Fibroblast of the conjunctiva (primary cell): ENCODE data around the gene TLE5.
"Not testable (repeated sequence)": the region's sequence is repeated elsewhere in the genome, so short reads cannot be mapped to it uniquely, and the experiment has no call there.

ENCODE experiments used
- DNase-seq: peaks from one replicate; pipeline ENCODE4 v3.0.0-alpha.2; 2010; ENCODE audit warnings: low read depth

The TLE5 gene

GRCh38 chr19:3045191-3045590 lies 17.1 kb downstream of the TLE5 start:
- no peak for DNase-seq

DNA sequence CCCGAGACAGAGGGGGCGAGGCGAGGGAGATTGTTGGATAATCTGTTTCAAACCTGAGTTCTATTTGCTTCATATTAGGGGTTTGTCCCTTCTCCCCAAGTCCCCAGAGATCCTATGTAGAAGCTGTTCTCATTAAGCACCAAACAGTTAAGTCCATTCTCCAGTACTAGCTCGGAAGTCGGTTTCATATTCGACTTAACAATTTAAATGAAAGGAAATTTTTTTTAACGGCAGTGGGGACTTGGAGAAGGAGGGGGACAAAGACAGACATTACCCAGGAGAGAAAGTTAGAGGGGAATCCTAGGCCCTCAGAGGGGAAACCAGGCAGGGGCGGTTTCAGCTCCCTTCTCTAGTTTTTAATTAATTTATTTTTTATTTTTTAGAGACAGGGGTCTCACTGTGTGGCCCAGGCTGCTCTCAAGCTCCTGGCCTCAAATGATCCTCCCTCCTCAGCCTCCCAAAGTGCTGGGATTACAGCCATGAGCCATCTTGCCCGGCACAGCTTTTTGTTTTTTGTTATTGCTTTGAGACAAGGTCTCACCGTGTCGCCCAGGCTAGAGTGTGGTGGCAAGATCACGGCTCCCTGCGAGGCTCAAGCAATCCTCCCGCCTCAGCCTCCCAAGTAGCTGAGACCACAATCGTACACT lies 19.6 kb downstream of the TLE5 start:
- DNase-seq: no peak

DNA sequence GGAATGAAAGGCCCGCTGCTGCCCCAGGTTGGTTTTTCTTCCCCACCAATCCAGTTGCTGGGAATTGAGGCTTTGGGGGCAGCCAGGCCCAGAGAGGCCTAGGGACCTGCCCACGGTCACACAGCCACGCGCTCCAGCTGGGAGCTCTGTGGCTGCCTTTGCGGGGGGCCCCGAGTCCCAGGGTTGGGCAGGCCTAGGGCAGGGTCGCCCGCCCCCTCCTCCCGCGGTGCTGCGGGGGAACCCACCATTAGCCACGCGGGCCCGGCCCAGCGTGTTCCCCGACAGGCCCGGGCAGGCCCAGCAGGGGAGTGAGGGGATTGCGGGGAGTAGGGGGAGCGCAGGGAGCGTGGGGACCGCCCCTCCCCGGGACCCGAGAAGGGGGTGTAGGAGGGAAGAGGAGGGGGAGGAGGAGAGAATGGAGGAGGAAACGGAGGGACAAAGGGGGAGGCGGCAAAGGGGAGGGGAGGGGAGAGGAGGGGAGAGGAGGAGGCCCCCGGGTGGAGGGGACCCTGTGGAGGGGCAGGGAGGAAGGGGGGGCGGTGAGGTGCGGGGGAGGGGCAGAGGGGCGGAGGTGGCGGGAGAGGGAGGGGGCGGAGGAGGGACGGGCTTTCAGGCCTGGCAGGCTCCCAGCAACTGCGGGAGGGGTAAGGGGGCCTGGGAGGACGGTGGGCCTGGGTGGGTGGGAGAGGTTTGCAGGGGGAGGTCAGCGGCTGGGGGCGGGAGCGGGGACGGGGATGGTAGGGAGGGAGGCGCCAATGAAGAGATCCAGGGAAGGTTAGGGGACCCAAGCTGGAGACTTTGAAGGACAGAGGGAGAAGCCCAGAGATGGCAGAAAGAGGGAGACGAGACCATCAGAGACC lies 20.3 kb downstream of the TLE5 start:
- no peak for DNase-seq

DNA sequence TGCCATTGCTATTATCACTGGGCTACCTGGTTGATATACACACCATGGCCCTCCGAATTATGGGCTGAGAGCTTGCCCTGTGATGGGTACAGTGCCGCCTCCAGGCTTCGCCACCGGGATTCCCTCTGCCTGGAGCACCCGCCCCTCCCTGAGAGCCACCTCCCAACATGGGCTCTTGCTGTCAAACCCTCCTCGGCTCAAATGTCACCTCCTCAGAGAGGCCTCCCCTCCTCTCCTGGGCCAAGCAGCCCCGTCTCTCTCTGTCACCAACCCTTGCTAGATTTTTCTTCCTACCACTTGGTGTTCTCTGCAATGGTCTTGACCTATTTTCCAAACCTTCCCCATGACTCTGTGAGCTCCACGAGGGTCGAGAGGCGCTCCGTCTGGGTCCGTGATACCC lies 21.0 kb downstream of the TLE5 start:
- DNase-seq: no peak

GRCh38 chr19:3039641-3040077 lies 22.6 kb downstream of the TLE5 start:
- no peak for DNase-seq

DNA sequence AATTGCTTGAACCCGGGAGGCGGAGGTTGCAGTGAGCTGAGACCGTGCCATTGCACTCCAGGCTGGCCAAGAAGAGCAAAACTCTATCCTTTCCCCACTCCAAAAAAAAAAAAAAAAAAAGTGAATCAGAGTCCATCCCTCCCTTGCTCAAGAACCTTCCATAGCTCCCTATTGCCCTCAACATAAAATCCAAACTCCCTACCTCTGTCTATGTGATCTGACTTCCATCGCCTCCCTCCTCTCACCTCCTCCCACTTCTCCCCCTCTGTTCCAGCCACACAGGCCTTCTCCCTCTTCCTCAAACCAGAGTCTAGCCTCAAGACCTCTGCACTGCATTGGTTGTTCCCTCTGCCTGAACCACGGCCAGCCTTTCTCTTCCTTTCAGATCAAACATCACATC lies 23.2 kb downstream of the TLE5 start:
- no peak for DNase-seq

DNA sequence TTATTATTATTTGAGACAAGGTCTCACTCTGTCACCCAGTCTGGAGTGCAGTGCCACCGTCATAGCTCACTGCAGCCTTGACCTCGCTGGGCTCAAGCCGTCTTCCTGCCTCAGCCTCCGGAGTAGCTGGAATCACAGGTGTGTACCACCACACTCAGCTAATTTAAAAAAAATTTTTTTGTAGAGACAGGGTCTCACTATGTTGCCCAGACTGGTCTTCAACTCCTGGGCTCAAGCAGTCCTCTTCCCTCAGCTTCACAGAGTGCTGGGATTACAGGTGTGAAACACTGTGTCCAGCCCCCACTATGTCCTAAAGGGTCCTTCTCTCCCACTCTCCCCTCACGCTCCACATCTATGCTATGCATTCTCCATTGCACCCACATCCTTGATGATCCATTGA lies 24.1 kb downstream of the TLE5 start:
- no peak for DNase-seq

DNA sequence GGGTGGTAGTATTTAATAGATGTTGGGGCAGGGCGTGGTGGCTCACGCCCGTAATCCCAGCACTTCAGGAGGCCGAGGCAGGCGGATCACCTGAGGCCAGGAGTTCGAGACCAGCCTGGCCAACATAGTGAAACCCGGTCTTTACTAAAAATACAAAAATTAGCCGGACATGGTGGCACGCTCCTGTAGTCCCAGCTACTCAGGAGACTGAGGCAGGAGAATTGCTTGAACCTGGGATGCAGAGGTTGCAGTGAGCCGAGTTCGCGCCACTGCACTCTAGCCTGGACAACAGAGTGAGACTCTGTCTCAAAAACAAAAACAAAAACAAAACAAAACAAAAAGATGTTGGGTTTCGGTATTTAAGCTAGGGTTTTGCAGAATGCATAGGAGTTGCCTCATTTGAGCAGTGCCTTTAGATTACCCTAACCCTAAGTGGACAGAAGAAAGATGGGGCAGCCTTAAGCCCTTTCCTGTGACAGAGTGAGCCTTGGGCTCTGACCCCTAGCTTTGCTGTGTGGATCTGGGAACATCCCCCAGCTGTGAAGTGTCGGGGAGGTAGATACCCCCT lies 25.2 kb downstream of the TLE5 start:
- DNase-seq: not testable (repeated sequence)

DNA sequence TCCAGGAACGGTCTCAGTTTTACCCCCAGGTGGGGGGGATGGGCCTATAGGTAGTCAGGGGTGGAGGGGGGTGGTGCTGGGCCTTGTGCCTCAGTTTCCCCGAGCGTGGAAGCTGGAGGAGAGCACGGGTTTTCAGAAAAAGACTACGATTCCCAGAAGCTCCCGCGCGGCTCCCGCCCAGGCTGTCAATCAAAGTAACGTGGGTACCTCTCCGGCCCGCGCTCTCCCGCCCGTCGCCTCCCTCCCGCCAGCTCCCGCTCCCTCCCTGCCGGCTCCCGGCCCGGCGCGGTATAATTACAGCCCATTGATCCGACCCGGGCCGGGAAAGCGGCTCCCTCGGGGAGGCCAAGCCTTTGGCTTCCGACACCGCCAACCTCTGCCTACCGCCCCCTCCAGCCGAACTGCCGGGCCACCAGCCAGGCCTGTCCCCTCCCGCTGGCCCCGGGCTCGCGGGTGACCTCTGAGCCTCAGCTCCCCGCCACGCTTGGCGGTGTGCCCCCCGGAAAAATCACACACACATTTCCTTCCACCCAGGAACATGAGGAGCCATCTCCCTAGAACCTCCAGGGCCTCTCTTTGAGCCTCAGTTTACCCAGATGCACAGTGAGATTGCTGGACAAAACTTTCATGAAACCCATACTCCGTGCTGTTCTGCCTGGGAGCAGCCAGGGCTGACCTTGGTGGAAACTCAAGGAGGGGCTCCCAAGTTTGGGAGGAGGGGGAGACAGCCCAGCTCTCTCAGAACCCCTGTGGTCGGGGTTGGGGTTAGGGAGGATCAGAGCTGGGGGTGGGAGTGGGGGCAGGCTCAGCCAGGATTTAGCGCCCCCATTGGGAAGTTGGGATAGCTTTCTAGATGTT lies 25.9 kb downstream of the TLE5 start:
- DNase-seq: peak; percentile 85

DNA sequence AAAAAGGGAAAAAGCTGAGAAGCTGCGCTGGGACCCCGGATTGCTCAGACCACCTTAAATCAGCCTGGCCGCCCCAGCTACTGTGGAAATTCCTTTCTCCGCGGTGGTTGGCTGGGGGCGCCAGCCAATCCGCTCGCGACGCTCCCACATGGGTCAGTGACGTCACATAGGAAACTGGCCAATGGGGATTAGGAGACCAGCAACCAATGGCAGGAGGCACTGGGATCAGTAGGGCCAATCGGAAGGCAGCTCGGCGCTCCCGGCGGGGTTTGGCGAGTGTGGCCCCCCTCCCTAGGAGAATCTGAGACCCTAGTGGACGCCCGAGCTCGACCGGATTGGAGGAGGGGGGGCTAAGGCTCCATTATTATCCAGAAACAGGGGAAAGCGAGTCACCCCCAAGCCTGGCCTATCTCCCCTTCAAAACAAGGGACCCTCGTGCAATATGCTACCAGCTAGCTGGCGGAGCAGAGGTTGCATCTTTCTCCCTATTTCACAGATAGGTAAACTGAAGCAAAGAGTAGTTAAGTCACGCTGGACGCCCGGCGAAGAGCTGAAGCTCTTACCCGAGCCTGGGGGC lies 26.7 kb downstream of the TLE5 start:
- peak; percentile 99 for DNase-seq

DNA sequence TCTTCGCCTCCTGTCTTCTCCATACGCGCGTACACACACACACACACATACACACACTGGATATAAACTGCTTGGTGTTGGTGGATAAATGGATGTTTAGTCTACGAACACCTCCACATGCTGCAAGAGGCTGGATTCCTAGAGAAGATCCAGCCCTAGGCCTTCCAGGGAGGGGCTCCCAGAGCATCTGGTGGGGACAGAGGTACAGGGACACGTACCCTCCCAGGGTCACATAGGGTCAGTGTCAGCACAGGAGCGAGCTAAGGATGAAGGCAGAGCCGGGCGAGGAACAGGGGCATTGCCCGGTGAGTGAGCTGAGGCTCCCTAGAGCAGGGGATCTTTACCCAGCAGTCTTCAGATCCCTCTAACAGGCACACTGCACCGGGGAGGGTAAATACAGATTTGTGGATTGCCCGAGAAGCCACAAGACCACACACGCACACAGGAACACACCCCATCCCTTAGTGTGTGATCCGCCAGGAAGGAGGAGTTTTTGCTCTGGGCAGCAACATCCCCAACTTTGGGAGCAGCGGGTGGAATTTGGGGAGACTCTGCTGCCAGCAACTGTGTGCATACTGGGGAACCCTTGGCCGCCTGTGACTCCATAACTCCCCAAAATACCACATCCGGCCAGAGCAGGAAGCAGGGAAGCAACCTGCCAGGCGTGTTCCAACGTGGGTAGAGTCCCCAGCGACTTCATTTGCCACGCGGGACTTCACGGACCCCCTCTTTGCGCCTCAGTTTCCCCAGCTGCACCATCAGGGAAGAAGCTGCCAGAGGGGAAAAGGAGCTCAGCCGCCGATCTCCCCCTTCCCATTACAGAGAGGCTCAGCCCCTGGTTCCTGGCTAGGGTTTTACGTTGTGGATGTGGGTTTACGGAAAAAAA lies 27.4 kb downstream of the TLE5 start:
- no peak for DNase-seq

DNA sequence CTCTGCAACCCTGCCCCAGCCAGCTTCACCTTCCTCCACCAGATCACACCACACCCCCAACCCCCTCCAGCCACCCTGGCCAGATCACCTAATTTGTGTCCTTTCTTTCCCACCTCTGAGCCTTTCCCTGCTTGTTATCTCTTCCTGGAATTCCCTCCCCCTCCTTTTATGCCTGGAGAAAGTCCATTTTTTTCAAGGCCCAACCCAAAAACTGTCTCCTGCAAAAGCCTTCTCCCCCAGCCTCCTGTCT lies 28.0 kb downstream of the TLE5 start:
- DNase-seq: no peak

DNA sequence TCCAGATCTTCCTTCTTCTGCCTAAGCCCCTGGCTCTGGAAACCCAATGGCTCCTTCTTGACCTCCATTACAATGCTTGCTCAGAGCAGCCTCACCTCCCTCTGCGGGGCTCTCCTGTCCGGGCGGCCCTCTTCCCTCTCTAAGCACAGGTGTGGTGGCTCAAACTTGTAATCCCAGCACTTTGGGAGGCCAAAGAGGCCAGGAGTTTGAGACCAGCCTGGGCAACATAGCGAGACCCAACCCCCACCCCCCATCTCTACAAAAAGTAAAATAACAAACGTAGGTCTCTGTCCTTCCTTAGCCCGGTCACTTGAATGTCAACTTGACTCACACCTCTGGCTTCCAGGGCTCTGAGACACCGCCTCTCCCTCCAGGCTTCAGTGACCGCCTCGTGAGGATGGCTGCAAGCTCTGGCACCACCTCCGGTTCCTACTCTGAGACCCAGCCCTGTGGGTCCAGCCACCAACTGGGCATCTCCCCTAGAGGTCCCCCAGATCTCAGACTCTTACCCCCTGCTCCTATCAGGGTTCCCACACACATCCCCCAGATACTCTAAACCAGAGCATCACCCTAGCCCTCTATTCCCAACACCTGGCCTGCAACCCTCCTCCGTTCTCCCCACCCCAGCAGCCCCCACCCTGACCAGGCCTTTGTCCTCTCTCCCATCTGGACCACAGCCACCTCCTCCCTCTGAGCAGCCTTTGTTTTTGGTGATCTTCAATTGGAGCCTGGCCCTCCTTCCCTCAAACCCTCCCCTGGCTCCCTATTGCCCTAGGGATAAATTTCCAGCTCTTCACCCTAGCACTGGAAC lies 28.5 kb downstream of the TLE5 start:
- no peak for DNase-seq

DNA sequence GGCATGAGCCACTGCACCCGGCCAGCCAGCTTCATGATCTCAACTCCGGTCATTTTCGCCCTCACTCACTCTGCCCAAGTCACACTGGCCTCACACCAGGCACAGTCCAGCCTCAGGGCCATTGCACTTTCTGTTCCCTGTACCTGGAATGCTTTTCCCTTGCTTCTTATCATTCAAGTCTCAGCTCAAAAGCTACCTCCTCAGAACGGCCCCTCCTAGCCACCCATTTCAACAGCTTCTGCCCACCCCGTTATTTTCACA lies 30.8 kb downstream of the TLE5 start:
- no peak for DNase-seq

DNA sequence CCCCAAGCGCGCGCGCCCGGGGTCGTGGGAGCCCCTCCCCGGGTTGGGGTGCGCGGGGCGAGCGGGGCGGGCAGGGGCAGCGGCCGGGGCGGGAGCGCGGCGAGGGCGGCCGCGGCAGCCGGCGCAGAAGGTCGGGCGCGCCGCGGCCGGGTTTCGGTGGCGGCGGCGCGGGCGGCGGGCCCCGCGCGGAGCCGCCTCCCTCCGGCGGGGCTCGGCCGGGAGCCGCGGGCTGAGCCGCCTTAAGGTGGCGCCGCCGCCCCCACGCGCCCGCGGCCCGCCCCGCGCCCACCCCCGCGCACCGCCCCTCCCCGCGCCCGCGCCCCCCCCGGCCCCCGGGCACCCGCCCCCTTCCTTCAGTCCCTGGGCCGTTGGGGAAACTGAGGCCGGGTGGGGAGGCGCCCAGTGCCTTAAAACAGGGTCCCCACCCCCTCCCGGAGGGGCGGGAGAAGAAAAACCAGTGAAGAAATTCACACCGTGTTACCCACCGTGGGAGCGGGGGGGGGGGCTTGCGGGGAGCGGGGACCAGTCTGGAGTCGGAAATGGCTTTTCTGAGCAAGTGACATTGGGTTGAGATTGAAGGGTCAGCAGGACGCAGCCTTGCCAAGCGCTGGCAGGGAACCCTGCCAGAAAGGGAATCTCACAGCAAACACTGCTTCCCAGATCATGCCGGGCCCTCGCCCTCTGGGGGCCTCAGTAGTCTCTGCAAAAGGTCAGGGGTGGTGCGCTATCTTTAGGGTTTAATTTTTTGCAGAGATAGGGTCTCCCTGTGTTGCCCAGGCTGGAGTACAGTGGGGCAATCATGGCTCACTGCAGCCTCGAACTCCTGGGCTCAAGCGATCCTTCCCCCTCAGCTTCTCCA lies 33.0 kb downstream of the TLE5 start, which contains the start of gene TLE2:
Gene TLE2 (minus strand): TSS at position 216 of the 859 bp plus-strand sequence. CDS start 376 bp downstream, outside the sequence.
- no peak for DNase-seq

GRCh38 chr19:3028305-3029064 lies 33.8 kb downstream of the TLE5 start:
- no peak for DNase-seq

- DNase-seq: no peak
These were observed 34.4 kb downstream of the TLE5 start for GRCh38 chr19:3027981-3028304.

DNA sequence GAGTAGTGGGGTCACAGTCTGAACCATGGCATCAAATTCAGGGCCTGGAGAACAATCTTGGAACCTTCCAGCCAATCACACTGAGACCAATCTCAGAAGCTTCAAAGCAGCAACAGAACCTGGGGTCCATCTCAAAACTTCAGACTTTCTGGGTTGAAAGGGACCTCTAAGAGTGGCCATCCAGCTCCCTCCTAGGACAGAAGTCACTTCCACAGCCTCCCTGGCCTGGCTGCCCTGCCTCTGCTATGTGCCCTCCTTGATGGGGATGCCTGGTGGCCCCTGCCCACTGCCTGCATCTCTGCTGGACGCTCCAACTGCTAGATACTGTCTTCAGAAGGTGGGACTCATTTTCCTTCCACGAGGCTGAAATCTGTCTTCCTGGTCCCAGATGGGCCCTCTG lies 35.0 kb downstream of the TLE5 start:
- no peak for DNase-seq

- DNase-seq: no peak
These were observed 35.5 kb downstream of the TLE5 start for GRCh38 chr19:3026768-3027167.
